HG02981 (cell line): ENCODE data around the gene DIP2B.
A peak's percentile ranks its signal among the peaks of the same experiment; 100 is the strongest.

Experiments
- ATAC-seq: cut with Tn5 transposase; IDR thresholded peaks from one replicate; pipeline ENCODE4 v1.9.1; 2021; ENCODE audit warnings: mild to moderate bottlenecking, moderate library complexity; ENCODE audit not compliant: unreplicated experiment

The DIP2B gene

GRCh38 chr12:50571786-50572185, 67.0 kb downstream of the DIP2B start:
- ATAC-seq, result no peak

- no peak for ATAC-seq
These were observed 67.5 kb downstream of the DIP2B start for GRCh38 chr12:50572287-50572686.

- ATAC-seq, result no peak
These were observed 68.0 kb downstream of the DIP2B start for GRCh38 chr12:50572760-50573159.

- no peak for ATAC-seq
These were observed 68.5 kb downstream of the DIP2B start for GRCh38 chr12:50573271-50573670.

GRCh38 chr12:50574601-50575348, 70.0 kb downstream of the DIP2B start:
- ATAC-seq, result no peak

GRCh38 chr12:50579757-50580267, 75.0 kb downstream of the DIP2B start:
- ATAC-seq, result no peak

- no peak for ATAC-seq
These were observed 75.7 kb downstream of the DIP2B start for GRCh38 chr12:50580436-50580835.

- ATAC-seq, result no peak
These were observed 76.7 kb downstream of the DIP2B start for GRCh38 chr12:50581226-50582184.

- ATAC-seq, result no peak
These were observed 79.3 kb downstream of the DIP2B start for GRCh38 chr12:50584135-50584534.

- no peak for ATAC-seq
These were observed 85.1 kb downstream of the DIP2B start for GRCh38 chr12:50589650-50590435.

GRCh38 chr12:50590869-50591268, 86.1 kb downstream of the DIP2B start:
- no peak for ATAC-seq

- ATAC-seq, result no peak
These were observed 90.9 kb downstream of the DIP2B start for GRCh38 chr12:50595667-50596066.

- peak; percentile 76 for ATAC-seq
These were observed 92.7 kb downstream of the DIP2B start for GRCh38 chr12:50597200-50598195.

- ATAC-seq, result no peak
These were observed 93.6 kb downstream of the DIP2B start for GRCh38 chr12:50598321-50598862.

- ATAC-seq, result no peak
These were observed 94.7 kb downstream of the DIP2B start for GRCh38 chr12:50599366-50600095.

- no peak for ATAC-seq
These were observed 95.6 kb downstream of the DIP2B start for GRCh38 chr12:50600364-50600763.

GRCh38 chr12:50603817-50604639, 99.2 kb downstream of the DIP2B start:
- ATAC-seq, result no peak

- ATAC-seq, result no peak
These were observed 99.8 kb downstream of the DIP2B start for GRCh38 chr12:50604640-50604920.
